GM23338 (cell line): Measurements from ENCODE around the gene GFPT2. TPM values are rescaled to one million over a fixed set of nuclear protein-coding genes. Genes with fewer than 3 reads are reported as not detected.
A peak's percentile ranks its signal among the peaks of the same experiment; 100 is the strongest.

Source experiments
- ATAC-seq: fragments of 200-7000 bp; cut with Tn5 transposase; 3 replicates; pipeline ENCODE4 v1.9.1; 2020
- DNase-seq: peaks from one replicate; pipeline ENCODE4 v3.0.0-alpha.2; 2015; ENCODE audit warnings: low spot score
- H2AFZ ChIP-seq: fragments of 200-600 bp; sonication (generic); 2 replicates; pipeline ENCODE4 v1.8.0; 2016; ENCODE audit warnings: antibody characterized with exemption, mild to moderate bottlenecking, moderate library complexity
- H3F3A ChIP-seq: fragments of 200-600 bp; sonication (generic); replicated peaks from 2 replicates; pipeline ENCODE4 v1.8.0; 2017; ENCODE audit warnings: antibody characterized with exemption, mixed run types, low read depth
- H3K27ac ChIP-seq: fragments of 200-600 bp; sonication (generic); 2 replicates; pipeline ENCODE4 v1.6.1; 2016; ENCODE audit warnings: low read depth
- H3K27me3 ChIP-seq: fragments of 200-600 bp; sonication (generic); 2 replicates; pipeline ENCODE4 v1.8.0; 2016; ENCODE audit warnings: mild to moderate bottlenecking, mixed run types, moderate library complexity; ENCODE audit not compliant: insufficient read depth
- H3K36me3 ChIP-seq: fragments of 200-600 bp; sonication (generic); 2 replicates; pipeline ENCODE4 v1.8.0; 2016; ENCODE audit warnings: mild to moderate bottlenecking; ENCODE audit not compliant: insufficient read depth
- H3K4me1 ChIP-seq: fragments of 200-600 bp; sonication (generic); 2 replicates; pipeline ENCODE4 v1.8.0; 2016; ENCODE audit warnings: mild to moderate bottlenecking, moderate library complexity; ENCODE audit not compliant: insufficient read depth
- H3K4me2 ChIP-seq: fragments of 200-600 bp; sonication (generic); 2 replicates; pipeline ENCODE4 v1.7.1; 2017; ENCODE audit warnings: mixed run types
- H3K4me3 ChIP-seq: fragments of 200-600 bp; sonication (generic); 2 replicates; pipeline ENCODE4 v1.6.1; 2016; ENCODE audit warnings: mixed run types
- H3K79me2 ChIP-seq: fragments of 200-600 bp; sonication (generic); replicated peaks from 2 replicates; pipeline ENCODE4 v1.8.0; 2017; ENCODE audit warnings: mild to moderate bottlenecking; ENCODE audit not compliant: insufficient read depth
- H3K9me2 ChIP-seq: fragments of 200-600 bp; sonication (generic); 2 replicates; pipeline ENCODE4 v1.8.0; 2017; ENCODE audit not compliant: insufficient read depth
- H4K20me1 ChIP-seq: fragments of 200-600 bp; sonication (generic); replicated peaks from 2 replicates; pipeline ENCODE4 v1.8.0; 2017; ENCODE audit warnings: mild to moderate bottlenecking; ENCODE audit not compliant: insufficient read depth
- H3K27ac Mint-ChIP-seq: 2 replicates; pipeline ENCODE4 v1.8.0; 2020; ENCODE audit warnings: inconsistent platforms, mild to moderate bottlenecking, moderate library complexity, mixed read lengths
- H3K27me3 Mint-ChIP-seq: 3 replicates; pipeline ENCODE4 v1.8.0; 2022; ENCODE audit warnings: low read depth, mild to moderate bottlenecking, moderate library complexity, mixed read lengths, inconsistent platforms; ENCODE audit not compliant: insufficient read depth, poor library complexity
- H3K36me3 Mint-ChIP-seq: 3 replicates; pipeline ENCODE4 v1.8.0; 2021; ENCODE audit warnings: low read depth, mild to moderate bottlenecking, inconsistent platforms, moderate library complexity, mixed read lengths
- H3K4me1 Mint-ChIP-seq: 3 replicates; pipeline ENCODE4 v1.8.0; 2020; ENCODE audit warnings: mild to moderate bottlenecking, inconsistent platforms, mixed read lengths
- H3K4me3 Mint-ChIP-seq: 3 replicates; pipeline ENCODE4 v1.8.0; 2021; ENCODE audit warnings: moderate library complexity, mild to moderate bottlenecking, inconsistent platforms, mixed read lengths
- H3K9me3 Mint-ChIP-seq: 3 replicates; pipeline ENCODE4 v1.8.0; 2020; ENCODE audit warnings: moderate library complexity, mild to moderate bottlenecking, inconsistent platforms, mixed read lengths
- EZH2 ChIP-seq: fragments of 200-600 bp; sonication (generic); IDR thresholded peaks from one replicate; pipeline ENCODE4 v1.8.0; 2017; ENCODE audit warnings: antibody characterized with exemption, mild to moderate bottlenecking, low read depth; ENCODE audit not compliant: unreplicated experiment
- EZH2phosphoT487 ChIP-seq: fragments of 200-600 bp; sonication (generic); IDR thresholded peaks from one replicate; pipeline ENCODE4 v1.8.1; 2018; ENCODE audit warnings: antibody characterized with exemption; ENCODE audit not compliant: unreplicated experiment
- POLR2AphosphoS5 ChIP-seq: IDR thresholded peaks from 2 replicates; pipeline ENCODE4 v1.6.1; 2016; ENCODE audit warnings: antibody characterized with exemption, low read depth
- ZNF114 ChIP-seq: fragments of 250-450 bp; sonication (Bioruptor Pico); IDR thresholded peaks from 2 replicates; pipeline ENCODE4 v1.5.0; 2020; ENCODE audit warnings: mild to moderate bottlenecking, moderate library complexity
- long read RNA-seq: library from polyadenylated mRNA; unstranded; transcript quantifications from one replicate; pipeline ENCODE4 v2.0.0, GENCODE V29; 2020; ENCODE audit not compliant: unreplicated experiment
- polyA plus RNA-seq: library from polyadenylated mRNA; unstranded; fragments of >200 nt; fragmentation: Nextera tagmentation; extraction: Ambion mirVana; gene quantifications from 2 replicates; pipeline ENCODE4 v1.2.1, GENCODE V29; 2016
- total RNA-seq: library from RNA; depleted of rRNA; stranded (reverse); fragments of >200 nt; shearing (Covaris generic); gene quantifications from 2 replicates; pipeline ENCODE4 v1.2.3, GENCODE V29; 2014; rRNA removed
- TF ChIP-seq, protein P1 (sequence below): fragments of 250-450 bp; sonication (Bioruptor Pico); IDR thresholded peaks from 2 replicates; pipeline ENCODE4 v1.5.0; 2020; ENCODE audit warnings: mild to moderate bottlenecking, moderate library complexity
- TF ChIP-seq, protein P2 (sequence below): IDR thresholded peaks from one replicate; pipeline ENCODE4 v1.6.1; 2018; ENCODE audit warnings: antibody characterized with exemption; ENCODE audit not compliant: unreplicated experiment
- TF ChIP-seq, protein P3 (sequence below), 2 experiments: fragments of 200-600 bp in 1 of 2; sonication (generic) in 1 of 2; conservative IDR thresholded peaks; 2 replicates each; pipeline versions ENCODE4 v1.5.1 to v1.6.1; 2016 to 2017; ENCODE audit warnings: antibody characterized with exemption in 2 of 2, low read depth in 2 of 2, mild to moderate bottlenecking in 2 of 2, moderate library complexity in 1 of 2

The GFPT2 gene
- total RNA-seq (103 and 120 TPM in 2 replicates), polyA plus RNA-seq (74.6 and 82.6 TPM in 2 replicates)
- long read RNA-seq, transcript GFPT2-201 (19 exons, 3,093 nt) = major isoform, 65 of 137 reads
- long read RNA-seq, partial matches to known transcripts = 39 of 137 reads
- long read RNA-seq, other reads (novel, unspliced or antisense) = 33 of 137 reads

DNA sequence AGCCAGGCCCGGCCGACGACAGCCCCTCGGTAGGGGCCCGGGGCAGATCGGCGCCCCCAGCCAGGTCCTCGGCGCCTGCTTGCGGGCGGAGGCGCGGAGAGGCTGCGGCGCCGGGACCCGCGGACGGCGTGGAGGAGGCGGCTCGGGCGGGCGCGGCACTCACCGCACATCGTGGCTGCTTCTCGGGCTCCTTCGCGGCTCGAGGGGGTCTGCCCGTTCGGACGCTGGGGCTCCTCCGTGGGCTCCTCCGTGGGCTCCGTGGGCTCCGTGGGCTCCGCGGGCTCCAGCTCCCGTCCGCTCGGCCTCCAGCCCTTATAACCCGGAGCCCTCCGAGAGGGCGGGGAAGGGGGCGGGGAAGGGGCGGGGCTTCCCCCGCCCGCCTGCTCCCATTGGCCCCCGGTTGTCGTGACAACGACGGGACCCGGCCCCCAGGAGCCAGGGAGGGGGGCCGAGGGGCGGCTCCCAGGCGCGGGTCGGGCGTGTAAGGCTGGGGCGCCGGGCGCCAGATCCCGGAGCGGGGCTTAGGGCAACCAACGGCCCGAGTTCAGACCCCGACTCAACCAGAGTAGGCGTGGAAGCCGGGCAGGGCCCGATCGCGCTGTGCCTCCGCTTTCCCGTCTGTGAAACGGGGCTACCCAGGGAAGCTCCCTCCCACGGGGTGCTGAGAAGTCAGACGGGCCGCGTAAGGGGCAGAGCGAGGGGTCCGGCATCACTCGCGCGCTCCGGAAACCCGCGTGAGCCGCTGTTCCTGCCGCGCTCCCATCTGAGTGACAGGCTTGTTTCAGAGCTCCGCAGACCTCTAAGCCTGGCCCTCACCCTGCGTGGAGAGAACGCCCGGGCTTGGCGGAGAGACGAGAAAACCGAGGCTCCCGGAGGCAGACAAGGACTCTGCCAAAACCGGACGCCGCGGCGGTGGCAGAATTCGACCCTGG lies at the start of gene GFPT2:
GFPT2 (minus strand) TSS at position 289 of the 932 bp plus-strand sequence; CDS start at position 170, 119 bp downstream.
- ATAC-seq (peak; percentile 83), DNase-seq (peak; percentile 94)
- H3K27ac ChIP-seq = 0 out of 2 replicates have a peak within 1 kb of the TSS, but pooled peaks have one; percentile 80
- peak within 1 kb of the TSS; percentile 89 for H3K4me3 ChIP-seq
- H4K20me1 ChIP-seq = peaks cover 33% of the 10 kb centered on the region
- peaks cover 48% of the 10 kb centered on the region for H3K79me2 ChIP-seq
- peaks cover 23% of the 10 kb centered on the region for H3K27me3 Mint-ChIP-seq
- peaks cover 2% of the 10 kb centered on the region; the same call in 1 of the 3 replicates for H3K9me3 Mint-ChIP-seq
- peaks cover 26% of the 10 kb centered on the region for H3K27me3 ChIP-seq
- peaks cover 35% of the 10 kb centered on the region for H3K4me1 Mint-ChIP-seq
- H3K9me2 ChIP-seq = no peaks in the 10 kb centered on the region
- H3K4me1 ChIP-seq = peaks cover 45% of the 10 kb centered on the region
- no peaks in the 10 kb centered on the region for H3K36me3 ChIP-seq
- TF ChIP-seq, protein P1, sequence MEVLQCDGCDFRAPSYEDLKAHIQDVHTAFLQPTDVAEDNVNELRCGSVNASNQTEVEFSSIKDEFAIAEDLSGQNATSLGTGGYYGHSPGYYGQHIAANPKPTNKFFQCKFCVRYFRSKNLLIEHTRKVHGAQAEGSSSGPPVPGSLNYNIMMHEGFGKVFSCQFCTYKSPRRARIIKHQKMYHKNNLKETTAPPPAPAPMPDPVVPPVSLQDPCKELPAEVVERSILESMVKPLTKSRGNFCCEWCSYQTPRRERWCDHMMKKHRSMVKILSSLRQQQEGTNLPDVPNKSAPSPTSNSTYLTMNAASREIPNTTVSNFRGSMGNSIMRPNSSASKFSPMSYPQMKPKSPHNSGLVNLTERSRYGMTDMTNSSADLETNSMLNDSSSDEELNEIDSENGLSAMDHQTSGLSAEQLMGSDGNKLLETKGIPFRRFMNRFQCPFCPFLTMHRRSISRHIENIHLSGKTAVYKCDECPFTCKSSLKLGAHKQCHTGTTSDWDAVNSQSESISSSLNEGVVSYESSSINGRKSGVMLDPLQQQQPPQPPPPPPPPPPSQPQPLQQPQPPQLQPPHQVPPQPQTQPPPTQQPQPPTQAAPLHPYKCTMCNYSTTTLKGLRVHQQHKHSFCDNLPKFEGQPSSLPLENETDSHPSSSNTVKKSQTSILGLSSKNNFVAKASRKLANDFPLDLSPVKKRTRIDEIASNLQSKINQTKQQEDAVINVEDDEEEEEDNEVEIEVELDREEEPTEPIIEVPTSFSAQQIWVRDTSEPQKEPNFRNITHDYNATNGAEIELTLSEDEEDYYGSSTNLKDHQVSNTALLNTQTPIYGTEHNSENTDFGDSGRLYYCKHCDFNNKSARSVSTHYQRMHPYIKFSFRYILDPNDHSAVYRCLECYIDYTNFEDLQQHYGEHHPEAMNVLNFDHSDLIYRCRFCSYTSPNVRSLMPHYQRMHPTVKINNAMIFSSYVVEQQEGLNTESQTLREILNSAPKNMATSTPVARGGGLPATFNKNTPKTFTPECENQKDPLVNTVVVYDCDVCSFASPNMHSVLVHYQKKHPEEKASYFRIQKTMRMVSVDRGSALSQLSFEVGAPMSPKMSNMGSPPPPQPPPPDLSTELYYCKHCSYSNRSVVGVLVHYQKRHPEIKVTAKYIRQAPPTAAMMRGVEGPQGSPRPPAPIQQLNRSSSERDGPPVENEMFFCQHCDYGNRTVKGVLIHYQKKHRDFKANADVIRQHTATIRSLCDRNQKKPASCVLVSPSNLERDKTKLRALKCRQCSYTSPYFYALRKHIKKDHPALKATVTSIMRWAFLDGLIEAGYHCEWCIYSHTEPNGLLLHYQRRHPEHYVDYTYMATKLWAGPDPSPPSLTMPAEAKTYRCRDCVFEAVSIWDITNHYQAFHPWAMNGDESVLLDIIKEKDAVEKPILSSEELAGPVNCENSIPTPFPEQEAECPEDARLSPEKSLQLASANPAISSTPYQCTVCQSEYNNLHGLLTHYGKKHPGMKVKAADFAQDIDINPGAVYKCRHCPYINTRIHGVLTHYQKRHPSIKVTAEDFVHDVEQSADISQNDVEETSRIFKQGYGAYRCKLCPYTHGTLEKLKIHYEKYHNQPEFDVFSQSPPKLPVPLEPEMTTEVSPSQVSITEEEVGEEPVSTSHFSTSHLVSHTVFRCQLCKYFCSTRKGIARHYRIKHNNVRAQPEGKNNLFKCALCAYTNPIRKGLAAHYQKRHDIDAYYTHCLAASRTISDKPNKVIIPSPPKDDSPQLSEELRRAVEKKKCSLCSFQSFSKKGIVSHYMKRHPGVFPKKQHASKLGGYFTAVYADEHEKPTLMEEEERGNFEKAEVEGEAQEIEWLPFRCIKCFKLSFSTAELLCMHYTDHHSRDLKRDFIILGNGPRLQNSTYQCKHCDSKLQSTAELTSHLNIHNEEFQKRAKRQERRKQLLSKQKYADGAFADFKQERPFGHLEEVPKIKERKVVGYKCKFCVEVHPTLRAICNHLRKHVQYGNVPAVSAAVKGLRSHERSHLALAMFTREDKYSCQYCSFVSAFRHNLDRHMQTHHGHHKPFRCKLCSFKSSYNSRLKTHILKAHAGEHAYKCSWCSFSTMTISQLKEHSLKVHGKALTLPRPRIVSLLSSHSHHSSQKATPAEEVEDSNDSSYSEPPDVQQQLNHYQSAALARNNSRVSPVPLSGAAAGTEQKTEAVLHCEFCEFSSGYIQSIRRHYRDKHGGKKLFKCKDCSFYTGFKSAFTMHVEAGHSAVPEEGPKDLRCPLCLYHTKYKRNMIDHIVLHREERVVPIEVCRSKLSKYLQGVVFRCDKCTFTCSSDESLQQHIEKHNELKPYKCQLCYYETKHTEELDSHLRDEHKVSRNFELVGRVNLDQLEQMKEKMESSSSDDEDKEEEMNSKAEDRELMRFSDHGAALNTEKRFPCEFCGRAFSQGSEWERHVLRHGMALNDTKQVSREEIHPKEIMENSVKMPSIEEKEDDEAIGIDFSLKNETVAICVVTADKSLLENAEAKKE (CRISPR knock-in tag) = no peak
- peak; percentile 84 for TF ChIP-seq POLR2AphosphoS5
- no peak within 1 kb of the TSS for H3K27ac Mint-ChIP-seq
- H3K4me2 ChIP-seq = peak within 1 kb of the TSS; percentile 95
- H3K36me3 Mint-ChIP-seq = peaks cover 32% of the 10 kb centered on the region
- peak within 1 kb of the TSS; percentile 86; the same call in 1 of the 2 replicates for H2AFZ ChIP-seq
- no peaks in the 10 kb centered on the region for H3F3A ChIP-seq
- peak within 1 kb of the TSS; percentile 90 for H3K4me3 Mint-ChIP-seq

DNA sequence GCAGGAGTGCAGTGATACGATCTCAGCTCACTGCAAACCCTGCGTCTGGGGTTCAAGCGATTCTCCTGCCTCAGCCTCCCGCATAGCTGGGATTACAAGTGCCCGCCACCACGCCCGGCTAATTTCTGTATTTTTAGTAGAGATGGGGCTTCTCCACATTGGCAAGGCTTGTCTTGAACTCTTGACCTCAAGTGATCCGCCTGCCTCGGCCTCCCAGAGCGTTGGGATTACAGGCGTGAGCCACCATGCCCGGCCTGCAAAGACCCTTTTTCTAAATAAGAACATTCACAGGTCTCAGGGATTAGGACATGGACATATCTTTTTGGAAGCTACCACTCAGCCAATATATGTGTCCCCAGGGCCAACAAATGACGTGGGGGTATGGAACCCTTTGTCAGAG lies 49.6 kb upstream of the GFPT2 start:
- no peak overlapping the region for H3K27ac Mint-ChIP-seq
- TF ChIP-seq, protein P2, sequence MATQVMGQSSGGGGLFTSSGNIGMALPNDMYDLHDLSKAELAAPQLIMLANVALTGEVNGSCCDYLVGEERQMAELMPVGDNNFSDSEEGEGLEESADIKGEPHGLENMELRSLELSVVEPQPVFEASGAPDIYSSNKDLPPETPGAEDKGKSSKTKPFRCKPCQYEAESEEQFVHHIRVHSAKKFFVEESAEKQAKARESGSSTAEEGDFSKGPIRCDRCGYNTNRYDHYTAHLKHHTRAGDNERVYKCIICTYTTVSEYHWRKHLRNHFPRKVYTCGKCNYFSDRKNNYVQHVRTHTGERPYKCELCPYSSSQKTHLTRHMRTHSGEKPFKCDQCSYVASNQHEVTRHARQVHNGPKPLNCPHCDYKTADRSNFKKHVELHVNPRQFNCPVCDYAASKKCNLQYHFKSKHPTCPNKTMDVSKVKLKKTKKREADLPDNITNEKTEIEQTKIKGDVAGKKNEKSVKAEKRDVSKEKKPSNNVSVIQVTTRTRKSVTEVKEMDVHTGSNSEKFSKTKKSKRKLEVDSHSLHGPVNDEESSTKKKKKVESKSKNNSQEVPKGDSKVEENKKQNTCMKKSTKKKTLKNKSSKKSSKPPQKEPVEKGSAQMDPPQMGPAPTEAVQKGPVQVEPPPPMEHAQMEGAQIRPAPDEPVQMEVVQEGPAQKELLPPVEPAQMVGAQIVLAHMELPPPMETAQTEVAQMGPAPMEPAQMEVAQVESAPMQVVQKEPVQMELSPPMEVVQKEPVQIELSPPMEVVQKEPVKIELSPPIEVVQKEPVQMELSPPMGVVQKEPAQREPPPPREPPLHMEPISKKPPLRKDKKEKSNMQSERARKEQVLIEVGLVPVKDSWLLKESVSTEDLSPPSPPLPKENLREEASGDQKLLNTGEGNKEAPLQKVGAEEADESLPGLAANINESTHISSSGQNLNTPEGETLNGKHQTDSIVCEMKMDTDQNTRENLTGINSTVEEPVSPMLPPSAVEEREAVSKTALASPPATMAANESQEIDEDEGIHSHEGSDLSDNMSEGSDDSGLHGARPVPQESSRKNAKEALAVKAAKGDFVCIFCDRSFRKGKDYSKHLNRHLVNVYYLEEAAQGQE = no peak
- TF ChIP-seq, protein P3, sequence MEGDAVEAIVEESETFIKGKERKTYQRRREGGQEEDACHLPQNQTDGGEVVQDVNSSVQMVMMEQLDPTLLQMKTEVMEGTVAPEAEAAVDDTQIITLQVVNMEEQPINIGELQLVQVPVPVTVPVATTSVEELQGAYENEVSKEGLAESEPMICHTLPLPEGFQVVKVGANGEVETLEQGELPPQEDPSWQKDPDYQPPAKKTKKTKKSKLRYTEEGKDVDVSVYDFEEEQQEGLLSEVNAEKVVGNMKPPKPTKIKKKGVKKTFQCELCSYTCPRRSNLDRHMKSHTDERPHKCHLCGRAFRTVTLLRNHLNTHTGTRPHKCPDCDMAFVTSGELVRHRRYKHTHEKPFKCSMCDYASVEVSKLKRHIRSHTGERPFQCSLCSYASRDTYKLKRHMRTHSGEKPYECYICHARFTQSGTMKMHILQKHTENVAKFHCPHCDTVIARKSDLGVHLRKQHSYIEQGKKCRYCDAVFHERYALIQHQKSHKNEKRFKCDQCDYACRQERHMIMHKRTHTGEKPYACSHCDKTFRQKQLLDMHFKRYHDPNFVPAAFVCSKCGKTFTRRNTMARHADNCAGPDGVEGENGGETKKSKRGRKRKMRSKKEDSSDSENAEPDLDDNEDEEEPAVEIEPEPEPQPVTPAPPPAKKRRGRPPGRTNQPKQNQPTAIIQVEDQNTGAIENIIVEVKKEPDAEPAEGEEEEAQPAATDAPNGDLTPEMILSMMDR (conservative IDR thresholded peaks at IDR 0.05; ENCODE audit: low read depth in 2 of 2) = no peak
- no peak for TF ChIP-seq EZH2phosphoT487
- TF ChIP-seq ZNF114 (CRISPR knock-in tag) = no peak
- TF ChIP-seq POLR2AphosphoS5 = no peak
- TF ChIP-seq EZH2 = no peak

More for the DNA sequence above, 49.6 kb upstream of the GFPT2 start:
- no peak for DNase-seq
- no peaks in the 10 kb centered on the region for H3K9me2 ChIP-seq
- H3K27me3 Mint-ChIP-seq = peaks cover 5% of the 10 kb centered on the region
- no peaks in the 10 kb centered on the region for H3K36me3 ChIP-seq
- H3K4me1 ChIP-seq = no peaks in the 10 kb centered on the region
- no peaks in the 10 kb centered on the region for H3K4me1 Mint-ChIP-seq
- no peaks in the 10 kb centered on the region for H3K79me2 ChIP-seq
- no peaks in the 10 kb centered on the region for H3K27me3 ChIP-seq
- peaks cover 2% of the 10 kb centered on the region; the same call in 1 of the 3 replicates for H3K36me3 Mint-ChIP-seq
- H3F3A ChIP-seq = no peaks in the 10 kb centered on the region
- peaks cover 15% of the 10 kb centered on the region; the same call in 2 of the 3 replicates for H3K9me3 Mint-ChIP-seq
- no peak overlapping the region for H3K27ac ChIP-seq
- H2AFZ ChIP-seq = no peak overlapping the region
- no peak overlapping the region for H3K4me3 ChIP-seq
- no peaks in the 10 kb centered on the region for H4K20me1 ChIP-seq
- no peak for ATAC-seq
- no peak overlapping the region for H3K4me2 ChIP-seq
- no peak overlapping the region for H3K4me3 Mint-ChIP-seq
